Activated T-helper 2 cell treated with anti-CD3 and anti-CD28 coated beads, Interferon-gamma antibody, Interleukin-2, Interleukin-4, amounts not matched to agents 10 μg/mL and 5 μg/mL and 100 μg/mL, durations not matched to agents 14 hours and 24 hours and 36 hours (primary cell): Measurements from ENCODE around the gene STRN3. TPM values are rescaled to one million over a fixed set of nuclear protein-coding genes. Genes with fewer than 3 reads are reported as not detected.
"Not testable (repeated sequence)": the region's sequence is repeated elsewhere in the genome, so short reads cannot be mapped to it uniquely, and the experiment has no call there.

Source experiments
- DNase-seq: peaks from one replicate; pipeline ENCODE4 v3.0.0; 2021; ENCODE audit warnings: low spot score
- H3K27ac Mint-ChIP-seq: one replicate; pipeline ENCODE4 v1.8.0; 2021; ENCODE audit warnings: mixed read lengths
- H3K27me3 Mint-ChIP-seq: one replicate; pipeline ENCODE4 v1.8.0; 2021; ENCODE audit warnings: low read depth, mixed read lengths
- H3K36me3 Mint-ChIP-seq: one replicate; pipeline ENCODE4 v1.8.0; 2021; ENCODE audit warnings: low read depth, mixed read lengths
- H3K4me1 Mint-ChIP-seq: one replicate; pipeline ENCODE4 v1.8.0; 2021; ENCODE audit warnings: low read depth, mixed read lengths
- H3K4me3 Mint-ChIP-seq: one replicate; pipeline ENCODE4 v1.8.0; 2021; ENCODE audit warnings: low read depth, mild to moderate bottlenecking, moderate library complexity, mixed read lengths
- H3K9me3 Mint-ChIP-seq: one replicate; pipeline ENCODE4 v1.8.0; 2021; ENCODE audit warnings: mixed read lengths
- intact Hi-C: fragments of 100-400 bp; cut with micrococcal nuclease; formaldehyde crosslinking; loops from one replicate; pipeline ENCODE4 v1.15.1; 2023
- total RNA-seq: library from RNA; stranded (reverse); gene quantifications from 2 replicates; pipeline ENCODE4 v1.2.3, GENCODE V29; 2022

The STRN3 gene
- total RNA-seq, 1 donor from 2014 or later: 26.2 TPM

DNA sequence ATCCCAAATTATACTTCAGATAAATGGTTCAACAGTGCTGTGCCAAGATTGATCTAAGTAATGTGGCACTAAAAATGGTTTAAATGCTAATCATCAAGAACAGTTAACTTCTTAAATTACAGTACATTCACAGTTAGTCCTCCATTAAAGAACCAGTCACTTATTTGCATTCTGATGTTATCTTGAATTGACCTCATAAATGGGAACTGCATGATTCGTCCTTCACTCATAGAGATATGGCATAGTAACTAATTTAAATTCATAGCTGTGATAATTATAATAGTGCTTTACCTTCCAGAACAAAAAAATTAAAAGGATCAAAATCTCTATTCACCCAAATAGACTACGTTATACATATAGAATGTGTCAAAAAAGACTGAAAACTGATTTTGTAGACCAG lies 90.7 kb downstream of the STRN3 start:
- no peaks in the 10 kb centered on the region for H3K9me3 Mint-ChIP-seq
- H3K4me1 Mint-ChIP-seq: peaks cover 4% of the 10 kb centered on the region
- no peak overlapping the region for H3K4me3 Mint-ChIP-seq
- intact Hi-C loops: no loop called here
- H3K27ac Mint-ChIP-seq: no peak overlapping the region
- H3K27me3 Mint-ChIP-seq: no peaks in the 10 kb centered on the region
- H3K36me3 Mint-ChIP-seq: peaks cover 28% of the 10 kb centered on the region
- DNase-seq: no peak

- H3K4me3 Mint-ChIP-seq, H3K27me3 Mint-ChIP-seq, DNase-seq, H3K9me3 Mint-ChIP-seq, H3K27ac Mint-ChIP-seq, H3K4me1 Mint-ChIP-seq, intact Hi-C loops: not testable (repeated sequence)
- H3K36me3 Mint-ChIP-seq: peaks cover 25% of the 10 kb centered on the region
Observed at GRCh38 chr14:30933937-30934336, 92.2 kb downstream of the STRN3 start.

GRCh38 chr14:30928462-30928861 lies 97.7 kb downstream of the STRN3 start:
- H3K9me3 Mint-ChIP-seq: no peaks in the 10 kb centered on the region
- peaks cover 13% of the 10 kb centered on the region for H3K4me1 Mint-ChIP-seq
- no peak overlapping the region for H3K4me3 Mint-ChIP-seq
- peaks cover 22% of the 10 kb centered on the region for H3K36me3 Mint-ChIP-seq
- intact Hi-C loops: no loop called here
- no peak overlapping the region for H3K27ac Mint-ChIP-seq
- no peak for DNase-seq
- H3K27me3 Mint-ChIP-seq: no peaks in the 10 kb centered on the region

- Mint-ChIP-seq H3K36me3 (peaks cover 30% of the 10 kb centered on the region), H3K27me3 (no peaks in the 10 kb centered on the region), H3K9me3 (no peaks in the 10 kb centered on the region), H3K4me3 (no peak overlapping the region), H3K4me1 (peaks cover 23% of the 10 kb centered on the region), H3K27ac (no peak overlapping the region)
- DNase-seq: no peak
- intact Hi-C loops: no loop called here
Observed at GRCh38 chr14:30925254-30925653, 100.9 kb downstream of the STRN3 start.

DNA sequence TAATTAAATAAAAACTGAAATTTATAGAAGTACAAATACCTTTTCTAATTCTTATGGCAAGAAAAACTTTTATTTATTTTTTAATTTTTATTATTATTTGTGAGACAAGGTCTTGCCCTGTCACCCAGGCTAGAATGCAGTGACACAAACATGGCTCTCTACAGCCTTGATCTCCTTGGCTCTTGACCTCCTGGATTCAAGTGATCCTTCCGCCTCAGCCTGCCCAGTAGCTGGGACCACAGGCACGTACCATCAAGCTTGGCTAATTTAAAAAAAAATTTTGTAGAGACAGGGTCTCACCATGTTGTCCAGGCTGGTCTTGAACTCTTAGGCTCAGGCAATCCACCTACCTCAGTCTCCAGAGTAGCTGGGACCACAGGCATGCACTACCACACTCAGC lies 104.4 kb downstream of the STRN3 start:
- intact Hi-C loops: no loop called here
- DNase-seq: no peak
- no peak overlapping the region for H3K4me3 Mint-ChIP-seq
- peaks cover 31% of the 10 kb centered on the region for H3K36me3 Mint-ChIP-seq
- no peaks in the 10 kb centered on the region for H3K9me3 Mint-ChIP-seq
- peaks cover 15% of the 10 kb centered on the region for H3K4me1 Mint-ChIP-seq
- H3K27me3 Mint-ChIP-seq: no peaks in the 10 kb centered on the region
- H3K27ac Mint-ChIP-seq: no peak overlapping the region

GRCh38 chr14:30921305-30921704 lies 104.9 kb downstream of the STRN3 start:
- Mint-ChIP-seq H3K36me3 (peaks cover 31% of the 10 kb centered on the region), H3K9me3 (no peaks in the 10 kb centered on the region), H3K4me3 (no peak overlapping the region), H3K4me1 (peaks cover 17% of the 10 kb centered on the region), H3K27me3 (no peaks in the 10 kb centered on the region), H3K27ac (no peak overlapping the region)
- intact Hi-C loops: no loop called here
- no peak for DNase-seq

- no peaks in the 10 kb centered on the region for H3K27me3 Mint-ChIP-seq
- H3K36me3 Mint-ChIP-seq: peaks cover 20% of the 10 kb centered on the region
- H3K4me1 Mint-ChIP-seq: peaks cover 8% of the 10 kb centered on the region
- no peak overlapping the region for H3K27ac Mint-ChIP-seq
- H3K4me3 Mint-ChIP-seq: no peak overlapping the region
- H3K9me3 Mint-ChIP-seq: no peaks in the 10 kb centered on the region
- no peak for DNase-seq
- intact Hi-C loops: no loop called here
Observed at GRCh38 chr14:30915596-30915995, 110.6 kb downstream of the STRN3 start.

- Mint-ChIP-seq H3K9me3 (no peaks in the 10 kb centered on the region), H3K27me3 (no peaks in the 10 kb centered on the region), H3K4me3 (no peak overlapping the region), H3K4me1 (peaks cover 8% of the 10 kb centered on the region), H3K27ac (no peak overlapping the region), H3K36me3 (peaks cover 16% of the 10 kb centered on the region)
- no peak for DNase-seq
- intact Hi-C loops: no loop called here
Observed at GRCh38 chr14:30914812-30915211, 111.4 kb downstream of the STRN3 start.

- H3K9me3 Mint-ChIP-seq: no peaks in the 10 kb centered on the region
- H3K27me3 Mint-ChIP-seq: no peaks in the 10 kb centered on the region
- intact Hi-C loops: no loop called here
- H3K4me3 Mint-ChIP-seq: no peak overlapping the region
- DNase-seq: no peak
- no peak overlapping the region for H3K27ac Mint-ChIP-seq
- peaks cover 28% of the 10 kb centered on the region for H3K36me3 Mint-ChIP-seq
- H3K4me1 Mint-ChIP-seq: peaks cover 7% of the 10 kb centered on the region
Observed at GRCh38 chr14:30908826-30909225, 117.4 kb downstream of the STRN3 start.

DNA sequence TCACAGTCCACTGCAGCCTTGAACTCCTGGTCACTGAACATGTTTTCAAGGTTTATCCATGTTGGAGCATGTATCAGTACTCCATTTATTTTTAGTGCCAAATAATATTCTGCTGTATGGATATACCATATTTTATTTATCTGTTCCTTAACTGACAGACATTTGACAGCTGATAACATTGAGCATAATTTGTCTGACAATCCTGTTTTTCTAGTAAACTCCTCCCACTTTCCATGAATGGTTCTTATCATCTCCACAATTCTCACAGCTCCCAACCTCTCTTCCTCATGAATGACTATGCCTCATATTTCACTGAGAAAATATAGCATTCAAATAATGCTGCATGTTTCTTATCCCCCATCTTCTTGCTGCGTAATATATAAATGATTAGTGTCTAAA lies 118.5 kb downstream of the STRN3 start:
- H3K36me3 Mint-ChIP-seq: peaks cover 28% of the 10 kb centered on the region
- no peak overlapping the region for H3K27ac Mint-ChIP-seq
- DNase-seq: no peak
- no peaks in the 10 kb centered on the region for H3K9me3 Mint-ChIP-seq
- intact Hi-C loops: loop anchor here (2.0 kb wide), 1 partner anchor 251 kb away; no protein-coding TSS in a partner anchor
- H3K27me3 Mint-ChIP-seq: no peaks in the 10 kb centered on the region
- H3K4me3 Mint-ChIP-seq: no peak overlapping the region
- peaks cover 6% of the 10 kb centered on the region for H3K4me1 Mint-ChIP-seq

DNA sequence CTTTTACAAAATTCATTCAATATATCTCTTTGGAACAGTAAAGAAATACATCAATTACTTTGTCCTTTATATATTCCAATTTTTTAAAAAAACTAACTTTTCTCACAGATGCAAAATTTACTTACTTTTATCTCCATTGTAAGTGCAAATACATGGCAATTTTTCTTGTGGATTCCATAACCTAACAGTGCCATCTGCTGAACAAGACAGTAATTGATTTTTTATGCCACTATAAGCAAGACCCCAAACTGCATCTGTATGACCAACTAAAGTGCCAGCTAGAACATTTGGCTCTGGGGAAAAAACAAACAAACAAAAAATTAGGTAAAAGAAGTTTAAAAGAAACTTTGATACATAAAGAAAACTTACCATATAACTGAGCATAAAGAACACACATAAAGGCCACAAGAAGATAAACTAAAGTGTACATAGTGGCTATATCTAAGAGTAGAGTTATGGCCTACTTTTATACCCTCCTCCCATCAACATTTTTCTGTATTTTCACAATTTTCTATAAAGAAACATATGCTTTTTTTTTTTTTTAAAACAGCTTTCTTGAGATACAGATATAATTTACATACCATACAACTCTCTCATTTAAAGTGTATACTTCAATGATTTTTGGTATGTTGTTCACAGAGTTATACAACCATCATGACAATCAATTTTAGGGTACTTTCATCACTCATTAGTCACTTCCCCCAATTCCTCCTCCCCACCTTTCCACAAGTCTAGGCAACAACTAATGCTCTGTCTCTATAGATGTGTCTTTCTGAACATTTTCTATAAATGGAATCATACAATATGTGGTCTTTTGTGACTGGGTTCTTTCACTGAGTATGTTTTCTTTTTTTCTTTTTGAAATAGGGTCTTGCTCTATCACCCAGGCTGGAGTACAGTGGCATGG lies 119.2 kb downstream of the STRN3 start:
- DNase-seq: no peak
- no peak overlapping the region for H3K4me3 Mint-ChIP-seq
- H3K27ac Mint-ChIP-seq: no peak overlapping the region
- H3K9me3 Mint-ChIP-seq: no peaks in the 10 kb centered on the region
- intact Hi-C loops: loop anchor here (2.0 kb wide), 1 partner anchor 250 kb away; no protein-coding TSS in a partner anchor
- no peaks in the 10 kb centered on the region for H3K27me3 Mint-ChIP-seq
- H3K36me3 Mint-ChIP-seq: peaks cover 33% of the 10 kb centered on the region
- peaks cover 6% of the 10 kb centered on the region for H3K4me1 Mint-ChIP-seq

GRCh38 chr14:30903285-30904124 lies 122.7 kb downstream of the STRN3 start:
- no peak overlapping the region for H3K4me3 Mint-ChIP-seq
- no peak for DNase-seq
- H3K9me3 Mint-ChIP-seq: no peaks in the 10 kb centered on the region
- peaks cover 40% of the 10 kb centered on the region for H3K36me3 Mint-ChIP-seq
- H3K4me1 Mint-ChIP-seq: peaks cover 14% of the 10 kb centered on the region
- peak overlapping the region; percentile 38 for H3K27ac Mint-ChIP-seq
- intact Hi-C loops: no loop called here
- H3K27me3 Mint-ChIP-seq: no peaks in the 10 kb centered on the region

DNA sequence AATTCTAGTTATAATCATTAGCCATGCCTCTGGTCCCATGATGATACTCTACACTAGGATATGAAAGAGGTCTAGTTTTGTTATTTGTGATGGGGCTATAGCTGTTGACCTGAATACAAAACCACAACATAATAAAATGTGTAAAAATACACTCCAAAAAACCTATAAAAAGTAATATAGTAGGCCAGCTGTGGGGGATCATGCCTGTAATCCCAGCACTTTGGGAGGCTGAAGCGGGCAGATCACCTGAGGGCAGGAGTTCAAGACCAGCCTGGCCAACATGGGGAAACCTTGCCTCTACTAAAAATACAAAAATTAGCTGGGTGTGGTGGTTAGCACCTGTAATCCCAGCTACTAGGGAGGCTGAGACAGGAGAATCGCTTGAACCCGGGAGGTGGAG lies 129.1 kb downstream of the STRN3 start:
- H3K4me3 Mint-ChIP-seq, H3K9me3 Mint-ChIP-seq, H3K27me3 Mint-ChIP-seq, DNase-seq, H3K27ac Mint-ChIP-seq, H3K4me1 Mint-ChIP-seq, intact Hi-C loops: not testable (repeated sequence)
- H3K36me3 Mint-ChIP-seq: peaks cover 45% of the 10 kb centered on the region
